Omental fat pad (tissue), 4 donors: ENCODE results near the gene RNF20. TPM values are rescaled to one million over a fixed set of nuclear protein-coding genes. Genes with fewer than 3 reads are reported as not detected.
"Not testable (repeated sequence)": the region's sequence is repeated elsewhere in the genome, so short reads cannot be mapped to it uniquely, and the experiment has no call there.

Source experiments
- ATAC-seq: fragments of 150-250 bp; one replicate; pipeline ENCODE4 v1.9.1; 2016; ENCODE audit warnings: mild to moderate bottlenecking, moderate library complexity; ENCODE audit not compliant: low FRiP score
- DNase-seq: peaks from one replicate; pipeline ENCODE4 v3.0.0-alpha.2; 2019; ENCODE audit warnings: low spot score
- total RNA-seq, 4 donors: library from RNA; depleted of rRNA; stranded (reverse); fragments of >200 nt; gene quantifications; one replicate each; pipeline ENCODE4 v1.1.0, GENCODE V29; 2016
- TF ChIP-seq, protein P1 (sequence below), 3 donors: fragments of 450-650 bp; IDR thresholded peaks; one replicate each; pipeline ENCODE4 v1.5.1; 2016 to 2017; ENCODE audit warnings: antibody characterized with exemption in 3 of 3, mild to moderate bottlenecking in 3 of 3, moderate library complexity in 2 of 3

Gene RNF20
- total RNA-seq, 4 donors from 2014 or later = 14.2 to 25.4 (median 19.8) TPM

DNA sequence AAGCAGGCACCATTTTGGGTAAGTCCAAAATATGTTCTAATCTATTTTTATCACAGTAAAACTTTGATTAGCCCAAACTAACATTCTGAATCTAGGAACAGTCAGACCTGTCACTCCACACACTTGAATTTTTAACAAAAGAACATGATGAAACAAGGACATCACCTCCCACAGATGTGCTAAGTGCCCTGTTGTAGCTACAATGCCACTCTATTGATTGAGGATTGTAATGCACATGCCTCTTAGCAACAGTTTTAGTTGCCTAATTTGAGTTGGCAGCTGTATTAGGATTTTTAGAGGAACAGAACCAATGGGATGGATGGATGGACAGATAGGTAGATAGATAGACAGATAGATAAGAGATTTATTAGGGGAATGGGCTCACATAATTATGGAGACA lies 20.3 kb upstream of the RNF20 start:
- ATAC-seq (no peak), DNase-seq (no peak)
- TF ChIP-seq, protein P1, sequence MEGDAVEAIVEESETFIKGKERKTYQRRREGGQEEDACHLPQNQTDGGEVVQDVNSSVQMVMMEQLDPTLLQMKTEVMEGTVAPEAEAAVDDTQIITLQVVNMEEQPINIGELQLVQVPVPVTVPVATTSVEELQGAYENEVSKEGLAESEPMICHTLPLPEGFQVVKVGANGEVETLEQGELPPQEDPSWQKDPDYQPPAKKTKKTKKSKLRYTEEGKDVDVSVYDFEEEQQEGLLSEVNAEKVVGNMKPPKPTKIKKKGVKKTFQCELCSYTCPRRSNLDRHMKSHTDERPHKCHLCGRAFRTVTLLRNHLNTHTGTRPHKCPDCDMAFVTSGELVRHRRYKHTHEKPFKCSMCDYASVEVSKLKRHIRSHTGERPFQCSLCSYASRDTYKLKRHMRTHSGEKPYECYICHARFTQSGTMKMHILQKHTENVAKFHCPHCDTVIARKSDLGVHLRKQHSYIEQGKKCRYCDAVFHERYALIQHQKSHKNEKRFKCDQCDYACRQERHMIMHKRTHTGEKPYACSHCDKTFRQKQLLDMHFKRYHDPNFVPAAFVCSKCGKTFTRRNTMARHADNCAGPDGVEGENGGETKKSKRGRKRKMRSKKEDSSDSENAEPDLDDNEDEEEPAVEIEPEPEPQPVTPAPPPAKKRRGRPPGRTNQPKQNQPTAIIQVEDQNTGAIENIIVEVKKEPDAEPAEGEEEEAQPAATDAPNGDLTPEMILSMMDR (IDR thresholded peaks at IDR 0.05) = no peak

DNA sequence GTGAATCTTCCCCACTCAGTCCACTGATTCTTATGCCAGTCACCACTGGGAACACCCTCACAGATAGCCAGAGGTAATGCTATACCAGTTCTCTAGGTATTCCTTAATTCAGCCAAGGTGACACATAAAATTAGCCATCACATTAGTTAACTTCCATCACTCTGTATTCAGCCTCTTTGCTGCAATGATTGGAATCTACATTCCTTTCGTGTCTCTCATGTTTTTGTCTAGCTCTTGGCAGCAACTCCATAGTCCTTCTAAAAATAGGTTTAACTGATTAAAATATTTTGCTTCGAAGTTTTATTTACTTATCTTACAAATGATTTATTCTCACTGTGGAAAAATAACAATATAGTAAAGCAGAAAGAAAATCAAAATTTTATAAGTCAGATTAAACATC lies 19.6 kb upstream of the RNF20 start:
- DNase-seq (no peak), ATAC-seq (peak; percentile 41)
- TF ChIP-seq, protein P1 (IDR thresholded peaks at IDR 0.05) = no peak

DNA sequence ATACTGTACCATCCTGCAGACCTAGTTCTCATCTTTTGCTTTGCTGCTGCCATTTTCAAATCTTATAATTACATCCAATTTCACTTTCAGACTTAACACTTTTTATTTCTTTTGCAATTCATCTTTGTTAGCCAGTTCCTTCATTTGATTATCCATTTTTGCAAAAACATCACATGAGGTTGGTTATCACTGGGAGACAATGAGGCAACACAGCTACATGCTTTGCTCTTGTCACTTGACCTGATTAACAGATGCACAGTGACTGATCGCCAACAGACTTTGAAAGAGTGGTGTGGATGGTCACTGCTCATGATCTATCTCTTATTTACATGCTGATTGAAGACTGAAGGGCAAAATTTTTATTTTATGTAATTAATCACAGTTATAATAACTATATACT lies 17.0 kb upstream of the RNF20 start:
- no peak for DNase-seq
- no peak for ATAC-seq
- TF ChIP-seq, protein P1 (IDR thresholded peaks at IDR 0.05) = no peak

DNA sequence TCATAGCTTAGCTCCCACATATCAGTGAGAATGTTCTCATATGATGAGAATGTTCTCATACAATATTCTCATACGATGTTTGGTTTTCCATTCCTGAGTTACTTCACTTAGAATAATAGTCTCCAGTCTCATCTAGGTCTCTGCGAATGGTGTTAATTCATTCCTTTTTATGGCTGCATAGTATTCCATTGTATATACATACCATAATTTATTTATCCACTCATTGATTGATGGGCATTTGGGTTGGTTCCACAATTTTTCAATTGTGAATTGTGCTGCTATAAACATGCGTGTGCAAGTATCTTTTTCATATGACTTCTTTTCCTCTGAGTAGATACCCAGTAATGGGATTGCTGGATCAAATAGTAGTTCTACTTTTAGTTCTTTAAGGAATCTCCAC lies 15.2 kb upstream of the RNF20 start:
- not testable (repeated sequence) for ATAC-seq, DNase-seq

DNA sequence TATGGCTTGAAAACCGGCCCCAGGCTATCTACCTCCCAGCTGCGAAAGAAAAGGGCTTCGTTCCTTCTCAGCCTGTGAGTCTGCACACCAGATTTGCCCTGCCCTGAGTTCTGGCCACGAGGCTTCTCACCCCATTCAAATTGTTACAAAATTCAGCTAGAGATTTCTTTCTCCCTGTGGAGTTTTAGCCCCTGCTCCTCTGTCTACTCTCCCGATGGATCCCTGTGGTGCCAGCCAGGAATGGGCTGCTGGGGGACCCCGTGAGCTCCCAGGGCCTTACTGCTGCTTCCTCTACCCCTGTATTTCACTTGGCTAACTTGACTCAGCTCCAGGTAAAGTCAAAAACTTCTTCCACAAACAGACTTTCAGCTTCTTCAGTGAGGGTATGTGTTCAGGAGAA lies 9.3 kb upstream of the RNF20 start:
- DNase-seq (no peak), ATAC-seq (no peak)
- TF ChIP-seq, protein P1 (IDR thresholded peaks at IDR 0.05) = no peak

DNA sequence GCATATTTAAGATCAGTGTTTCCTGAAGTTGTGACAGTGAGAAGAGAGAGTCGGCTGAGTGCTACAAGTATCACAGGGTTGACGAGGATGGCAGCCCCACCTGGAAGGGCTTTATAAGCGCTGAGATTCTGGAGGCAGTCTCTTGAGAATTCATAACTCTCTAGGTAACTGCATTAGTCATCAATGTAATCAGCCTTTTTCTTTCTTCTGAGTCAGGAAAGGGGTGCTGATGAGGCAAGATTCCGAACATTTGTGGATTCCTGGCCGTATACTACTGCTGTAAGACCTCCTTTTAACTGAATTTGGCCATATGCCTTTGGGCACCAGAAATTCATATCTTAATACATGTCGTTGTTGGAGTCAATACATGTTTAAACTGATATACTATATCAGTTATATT lies 6.6 kb upstream of the RNF20 start:
- ATAC-seq (peak; percentile 56), DNase-seq (no peak)
- TF ChIP-seq, protein P1 (IDR thresholded peaks at IDR 0.05) = no peak

DNA sequence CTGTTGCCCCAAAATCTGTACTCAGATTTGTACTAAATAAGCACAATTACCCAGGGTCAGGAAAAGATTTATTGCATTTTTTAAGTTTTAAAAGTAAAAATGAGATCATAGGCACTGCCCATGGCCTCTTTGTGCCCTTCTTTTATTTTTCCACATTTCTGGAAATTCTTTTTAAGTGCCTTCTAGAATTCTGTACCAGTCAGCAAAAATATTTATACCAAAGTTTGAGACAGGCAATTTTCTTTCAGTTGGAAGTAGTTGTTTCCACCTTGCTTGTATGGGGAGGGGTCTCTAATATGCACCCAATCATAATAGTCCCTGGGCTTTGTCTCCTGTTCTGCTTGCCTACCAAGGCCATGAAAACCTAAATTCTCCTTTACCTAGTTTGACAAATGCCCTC lies 5.6 kb upstream of the RNF20 start:
- ATAC-seq = no peak
- no peak for DNase-seq
- TF ChIP-seq, protein P1 (IDR thresholded peaks at IDR 0.05) = no peak
